NB4 (cell line): Measurements from ENCODE around the gene TMEM35B.

Experiments
- CTCF ChIP-seq: IDR thresholded peaks from one replicate; pipeline ENCODE4 v1.5.1; 2012; ENCODE audit warnings: low read depth, low read length
- MAX ChIP-seq: IDR thresholded peaks from 2 replicates; pipeline ENCODE4 v1.6.1; 2011; ENCODE audit warnings: low read depth, low read length
- POLR2A ChIP-seq: IDR thresholded peaks from 2 replicates; pipeline ENCODE4 v1.6.1; 2011; ENCODE audit warnings: mild to moderate bottlenecking; ENCODE audit not compliant: insufficient read length; ENCODE audit errors: extremely low read depth

GRCh38 chr1:34976384-34977209, 8.6 kb downstream of the TMEM35B start:
- TF ChIP-seq MAX (no peak), CTCF (no peak), POLR2A (no peak)
